Stimulated activated CD8-positive, alpha-beta memory T cell treated with anti-CD3 and anti-CD28 coated beads, Interleukin-7, amount 100 ng/mL, for 48 hours (primary cell): ENCODE results near the gene C20orf96.
"Not testable (repeated sequence)": the region's sequence is repeated elsewhere in the genome, so short reads cannot be mapped to it uniquely, and the experiment has no call there.

Experiments used
- DNase-seq, 2 donors: peaks; one replicate each; pipeline ENCODE4 v3.0.0-alpha.2; 2020; ENCODE audit warnings: low read depth in 1 of 2; ENCODE audit errors: extremely low read depth in 1 of 2

Gene C20orf96

DNA sequence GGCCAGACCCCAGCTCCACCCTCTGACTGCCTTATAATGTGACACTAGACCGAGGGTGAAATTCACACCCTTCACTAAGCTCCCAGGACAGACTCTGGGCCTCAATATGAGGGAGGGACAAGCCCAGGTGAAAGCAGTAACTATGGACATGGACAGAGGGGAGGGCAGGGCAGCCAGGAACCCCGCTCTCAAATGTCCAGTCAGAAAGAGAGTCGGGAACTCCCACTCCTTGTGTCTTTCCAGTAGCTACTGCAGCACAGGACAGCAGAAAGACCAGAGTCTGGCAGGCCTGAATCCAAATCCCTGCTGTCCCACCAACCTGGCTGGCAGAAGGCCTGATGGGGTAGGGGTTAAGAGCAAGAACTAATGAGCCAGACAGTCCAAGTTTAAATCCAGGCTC lies 6.4 kb downstream of the C20orf96 start:
- no peak for DNase-seq

GRCh38 chr20:278607-279571 lies 11.7 kb downstream of the C20orf96 start:
- no peak for DNase-seq

- no peak for DNase-seq
These were observed 12.4 kb downstream of the C20orf96 start for GRCh38 chr20:278181-278580.

GRCh38 chr20:277496-277781 lies 13.1 kb downstream of the C20orf96 start:
- DNase-seq, result no peak

- DNase-seq, result no peak
These were observed 13.7 kb downstream of the C20orf96 start for GRCh38 chr20:276620-277495.

GRCh38 chr20:275791-276190 lies 14.8 kb downstream of the C20orf96 start:
- DNase-seq, result no peak

GRCh38 chr20:273884-274283 lies 16.7 kb downstream of the C20orf96 start:
- no peak for DNase-seq

DNA sequence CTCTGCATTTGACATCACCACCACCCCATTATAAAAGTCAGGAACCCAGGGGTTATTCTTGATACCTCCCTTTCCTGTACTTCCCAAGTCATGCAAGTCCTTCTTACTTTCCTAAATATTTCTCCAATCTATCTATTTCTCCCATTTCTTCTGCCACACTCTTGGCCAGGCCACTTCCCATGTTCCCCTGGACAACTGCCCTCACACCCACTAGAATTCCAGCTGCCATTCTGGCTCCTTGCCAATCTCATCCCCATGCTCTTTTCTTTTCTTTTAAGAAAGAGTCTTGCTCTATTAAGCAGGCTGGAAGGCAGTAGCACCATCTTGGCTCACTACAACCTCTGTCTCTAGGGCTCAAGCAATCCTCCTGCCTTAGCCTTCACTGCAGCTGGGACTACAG lies 17.8 kb downstream of the C20orf96 start:
- DNase-seq, result no peak

- no peak for DNase-seq
These were observed 19.0 kb downstream of the C20orf96 start for GRCh38 chr20:271528-271927.

DNA sequence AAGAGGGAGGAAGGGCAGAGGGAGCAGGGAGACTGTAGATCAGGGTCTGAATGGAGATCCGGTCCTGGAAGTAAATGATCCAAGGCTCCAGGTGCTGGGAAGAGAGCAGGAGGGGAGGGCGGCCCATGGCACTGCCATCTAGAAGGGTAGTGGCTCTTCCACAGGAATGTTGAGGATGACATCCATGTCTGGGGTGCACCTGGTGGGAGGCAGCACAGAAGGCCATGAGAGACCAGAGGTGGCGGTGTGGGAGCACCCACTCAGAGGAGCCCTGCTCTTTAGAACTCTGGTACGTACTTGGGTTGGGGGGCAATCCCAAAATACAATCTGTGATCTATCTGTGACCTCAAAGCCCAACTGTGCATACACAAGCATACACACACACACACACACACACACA lies 19.5 kb downstream of the C20orf96 start:
- DNase-seq, result no peak

DNA sequence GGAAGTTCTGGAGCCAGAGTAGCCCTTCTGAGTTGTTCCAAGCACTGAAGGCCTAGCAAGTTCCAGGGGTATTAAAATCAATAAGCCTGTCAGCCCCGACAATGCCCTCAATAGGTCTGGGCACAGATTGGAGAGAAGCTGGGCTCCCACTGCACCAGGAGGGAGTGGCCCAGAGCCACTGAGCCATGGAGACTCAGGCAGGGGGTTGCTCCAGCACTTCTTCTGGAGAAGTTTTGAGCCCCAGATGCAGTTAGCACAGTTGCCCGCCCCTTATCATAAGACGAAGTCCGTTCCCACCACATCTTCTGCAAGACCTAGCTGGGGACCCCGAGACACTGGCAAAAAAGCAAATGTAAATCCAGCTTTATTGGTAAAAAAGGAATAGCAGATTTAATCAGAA lies 20.0 kb downstream of the C20orf96 start:
- no peak for DNase-seq

- DNase-seq, result peak; percentile 79
These were observed 23.7 kb downstream of the C20orf96 start for GRCh38 chr20:266596-267562.

GRCh38 chr20:263701-264100 lies 26.8 kb downstream of the C20orf96 start:
- no peak for DNase-seq

- no peak for DNase-seq
These were observed 30.6 kb downstream of the C20orf96 start for GRCh38 chr20:259981-260380.

DNA sequence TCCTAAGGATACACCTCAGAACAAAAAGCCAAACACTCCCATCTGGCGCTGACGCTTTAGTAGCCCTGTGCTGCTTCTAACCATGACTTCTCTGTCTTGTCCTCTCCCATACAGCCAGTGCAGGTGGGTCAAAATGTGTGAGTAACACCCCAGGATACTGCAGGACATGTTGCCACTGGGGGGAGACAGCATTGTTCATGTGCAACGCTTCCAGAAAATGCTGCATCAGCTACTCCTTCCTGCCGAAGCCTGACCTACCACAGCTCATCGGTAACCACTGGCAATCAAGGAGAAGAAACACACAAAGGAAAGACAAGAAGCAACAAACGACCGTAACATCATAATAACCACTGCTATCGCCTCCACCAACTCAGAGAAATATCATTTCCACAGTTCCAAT lies 31.6 kb downstream of the C20orf96 start:
- DNase-seq, result peak in 1 of 2 donors; percentile 8

- DNase-seq, result no peak
These were observed 32.2 kb downstream of the C20orf96 start for GRCh38 chr20:258269-258858.

DNA sequence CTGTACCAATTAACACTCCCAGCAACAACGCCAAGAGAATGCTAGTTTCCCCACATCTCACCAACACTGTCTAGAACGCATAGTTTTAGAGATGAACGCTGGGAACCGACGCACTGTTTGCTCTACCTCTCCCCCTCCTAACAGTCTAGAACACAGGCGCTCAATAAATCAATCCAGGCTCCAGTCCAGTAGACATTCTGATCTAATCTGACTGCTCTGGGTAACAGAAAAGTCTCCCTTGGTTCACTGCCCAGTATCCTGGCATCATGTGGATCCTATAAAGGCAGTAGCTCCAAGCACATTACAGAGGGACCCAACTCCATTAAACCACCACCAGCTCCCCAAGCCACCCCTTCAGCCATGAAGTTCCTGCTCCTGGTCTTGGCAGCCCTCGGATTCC lies 33.1 kb downstream of the C20orf96 start, which contains the start of gene DEFB132:
TSS of gene DEFB132 (plus strand) at position 306 of the 400 bp plus-strand sequence. CDS start at position 361, 55 bp downstream.
- DNase-seq, result no peak

DNA sequence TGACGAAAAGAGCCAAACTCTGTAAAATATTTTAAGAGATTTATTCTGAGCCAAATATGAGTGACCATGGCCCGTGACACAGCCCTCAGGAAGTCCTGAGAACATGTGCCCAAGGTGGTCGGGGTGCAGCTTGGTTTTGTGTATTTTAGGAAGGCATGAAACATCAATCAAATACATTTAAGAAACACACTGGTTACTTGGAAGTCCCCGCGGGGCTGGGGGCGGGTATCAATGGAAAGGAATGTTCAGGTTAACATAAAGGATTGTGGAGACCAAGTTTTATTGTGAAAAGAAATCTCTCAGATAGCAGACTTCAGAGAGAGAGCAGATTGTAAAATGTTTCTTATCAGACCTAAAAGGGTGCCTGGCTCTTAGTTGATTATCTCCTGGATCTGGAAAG lies 37.1 kb downstream of the C20orf96 start:
- DNase-seq, result not testable (repeated sequence)

- DNase-seq, result no peak
These were observed 37.7 kb downstream of the C20orf96 start for GRCh38 chr20:252801-253200.

DNA sequence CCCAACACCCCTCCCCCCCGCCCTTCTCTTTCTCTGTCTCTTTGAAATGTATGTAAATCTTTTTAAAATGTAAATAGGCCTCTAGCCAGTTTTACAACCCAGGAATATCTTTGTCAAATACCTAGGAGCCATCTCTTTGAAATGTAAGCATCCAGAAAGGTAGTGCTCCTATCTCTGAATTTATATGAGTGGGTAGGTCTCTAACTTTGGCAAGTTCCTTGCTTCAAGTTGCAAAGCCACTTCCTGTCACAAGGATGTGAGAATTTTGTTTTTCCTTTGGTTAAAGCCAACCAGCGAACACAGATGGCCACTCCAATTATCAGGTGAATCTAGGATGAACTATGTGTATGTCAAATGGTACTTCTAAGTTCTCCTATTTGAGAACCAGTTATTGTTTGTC lies 39.2 kb downstream of the C20orf96 start:
- no peak for DNase-seq
